Coronary artery (tissue), 2 donors: ENCODE measurements around the gene CLSTN3.
"Not testable (repeated sequence)": the region's sequence is repeated elsewhere in the genome, so short reads cannot be mapped to it uniquely, and the experiment has no call there.

Source experiments
- DNase-seq: peaks from one replicate; pipeline ENCODE4 v3.0.0-alpha.2; 2017; ENCODE audit warnings: low spot score
- H3K27ac ChIP-seq, 2 donors: fragments of 200-600 bp; sonication (generic); one replicate each; pipeline ENCODE4 v1.5.1; 2016 to 2019
- H3K4me3 ChIP-seq: fragments of 200-600 bp; sonication (generic); 2 replicates; pipeline ENCODE4 v1.5.1; 2016; ENCODE audit warnings: mild to moderate bottlenecking, moderate library complexity
- TF ChIP-seq, protein P1 (sequence below): fragments of 200-600 bp; sonication (generic); IDR thresholded peaks from one replicate; pipeline ENCODE4 v1.5.1; 2019; ENCODE audit warnings: antibody characterized with exemption

Gene CLSTN3

DNA sequence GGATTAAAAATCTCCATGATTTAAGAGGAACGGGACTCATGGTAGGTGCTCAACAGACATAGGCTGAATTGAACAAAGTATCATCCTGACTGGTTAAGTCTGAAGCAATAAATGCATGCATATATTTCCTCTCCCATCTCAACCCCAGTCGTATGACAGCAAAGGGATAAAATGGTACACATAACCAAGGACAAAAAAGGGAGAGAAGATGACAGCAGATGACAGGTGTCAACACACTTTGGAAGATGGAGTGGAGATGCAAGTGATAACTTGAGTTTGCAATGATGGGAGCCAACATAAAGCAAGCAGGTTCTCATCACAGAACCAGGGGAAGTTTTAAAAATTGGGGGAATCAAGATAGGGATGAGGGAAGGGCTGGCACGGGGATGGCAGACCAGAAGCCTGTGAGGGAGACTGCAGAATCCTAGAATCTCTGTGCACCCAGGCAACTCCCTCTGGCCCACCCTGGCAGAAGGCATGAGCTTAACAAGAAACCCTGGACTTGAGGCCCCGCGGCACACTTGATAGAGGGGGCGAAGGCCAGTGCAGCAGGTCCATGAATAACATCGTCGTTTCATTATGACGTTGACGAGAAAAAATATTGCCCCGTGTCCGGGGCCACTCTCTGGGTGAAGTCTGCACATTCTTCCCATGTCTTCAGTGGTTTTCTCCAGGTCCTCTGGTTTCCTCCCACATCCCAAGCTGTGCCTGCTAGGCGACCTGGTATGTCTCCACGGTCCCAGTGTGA is 26.2 kb upstream of the CLSTN3 start:
- Histone ChIP-seq H3K4me3 (no peak overlapping the region), H3K27ac (no peak overlapping the region)
- DNase-seq: no peak
- TF ChIP-seq, protein P1, sequence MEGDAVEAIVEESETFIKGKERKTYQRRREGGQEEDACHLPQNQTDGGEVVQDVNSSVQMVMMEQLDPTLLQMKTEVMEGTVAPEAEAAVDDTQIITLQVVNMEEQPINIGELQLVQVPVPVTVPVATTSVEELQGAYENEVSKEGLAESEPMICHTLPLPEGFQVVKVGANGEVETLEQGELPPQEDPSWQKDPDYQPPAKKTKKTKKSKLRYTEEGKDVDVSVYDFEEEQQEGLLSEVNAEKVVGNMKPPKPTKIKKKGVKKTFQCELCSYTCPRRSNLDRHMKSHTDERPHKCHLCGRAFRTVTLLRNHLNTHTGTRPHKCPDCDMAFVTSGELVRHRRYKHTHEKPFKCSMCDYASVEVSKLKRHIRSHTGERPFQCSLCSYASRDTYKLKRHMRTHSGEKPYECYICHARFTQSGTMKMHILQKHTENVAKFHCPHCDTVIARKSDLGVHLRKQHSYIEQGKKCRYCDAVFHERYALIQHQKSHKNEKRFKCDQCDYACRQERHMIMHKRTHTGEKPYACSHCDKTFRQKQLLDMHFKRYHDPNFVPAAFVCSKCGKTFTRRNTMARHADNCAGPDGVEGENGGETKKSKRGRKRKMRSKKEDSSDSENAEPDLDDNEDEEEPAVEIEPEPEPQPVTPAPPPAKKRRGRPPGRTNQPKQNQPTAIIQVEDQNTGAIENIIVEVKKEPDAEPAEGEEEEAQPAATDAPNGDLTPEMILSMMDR: no peak

- DNase-seq: no peak
- H3K4me3 ChIP-seq: no peak overlapping the region
- H3K27ac ChIP-seq: no peak overlapping the region
- TF ChIP-seq, protein P1: no peak
These were observed 24.1 kb upstream of the CLSTN3 start for GRCh38 chr12:7106082-7106481.

DNA sequence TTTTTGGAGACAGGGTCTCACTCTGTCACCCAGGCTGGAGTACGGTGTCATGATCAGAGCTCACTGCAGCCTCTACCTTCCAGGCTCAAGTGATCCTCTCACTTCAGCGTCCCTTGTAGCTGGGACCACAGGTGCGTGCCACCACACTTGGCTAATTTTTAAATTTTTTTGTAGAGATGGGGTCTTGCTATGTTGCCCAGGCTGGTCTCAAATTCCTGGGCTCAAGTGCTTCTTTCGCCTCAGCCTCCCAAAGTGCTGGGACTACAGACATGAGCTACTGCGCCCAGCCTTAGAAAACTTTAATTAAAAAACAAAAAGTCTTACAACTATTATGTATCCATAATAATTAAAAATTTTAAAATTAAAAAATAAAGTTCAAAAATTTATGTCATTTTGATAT is 23.0 kb upstream of the CLSTN3 start:
- peak overlapping the region; percentile 32 for H3K4me3 ChIP-seq
- peak overlapping the region; percentile 33 to 90 for H3K27ac ChIP-seq
- DNase-seq: not testable (repeated sequence)

DNA sequence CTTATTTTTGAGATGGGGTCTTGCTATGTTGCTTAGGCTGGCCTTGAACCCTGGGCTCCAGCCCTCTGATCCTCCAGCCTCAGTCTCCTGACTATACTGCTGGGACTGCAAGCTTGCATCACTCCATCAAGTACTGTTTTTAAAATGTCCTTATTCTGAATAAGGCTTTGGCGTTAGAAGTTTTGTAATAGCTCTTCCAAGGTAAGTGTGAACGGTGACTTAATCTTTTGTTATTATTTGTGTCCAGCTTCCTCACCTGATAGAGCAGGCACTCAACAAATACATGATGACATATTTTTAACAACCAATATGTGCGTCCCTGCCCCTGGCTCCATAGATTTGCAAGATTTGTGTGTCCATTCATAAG is 22.6 kb upstream of the CLSTN3 start:
- Histone ChIP-seq H3K27ac (peak overlapping the region; percentile 90 to 95), H3K4me3 (peak overlapping the region; percentile 87)
- DNase-seq: no peak
- TF ChIP-seq, protein P1: no peak

- Histone ChIP-seq H3K27ac (peak overlapping the region; percentile 90 to 95), H3K4me3 (peak overlapping the region; percentile 87)
- DNase-seq: peak; percentile 85
- TF ChIP-seq, protein P1: no peak
These were observed 22.0 kb upstream of the CLSTN3 start for GRCh38 chr12:7108003-7108795.

- DNase-seq: peak; percentile 95
- TF ChIP-seq, protein P1: peak; percentile 96
- peak within 1 kb of the TSS; percentile 87 for H3K4me3 ChIP-seq
- H3K27ac ChIP-seq: peak within 1 kb of the TSS; percentile 90 to 95
These were observed 21.2 kb upstream of the CLSTN3 start, which contains the start of gene C1RL for GRCh38 chr12:7108796-7109571. TSS of gene C1RL (minus strand) at chr12:7109214. CDS start at chr12:7109180, 34 bp downstream.

DNA sequence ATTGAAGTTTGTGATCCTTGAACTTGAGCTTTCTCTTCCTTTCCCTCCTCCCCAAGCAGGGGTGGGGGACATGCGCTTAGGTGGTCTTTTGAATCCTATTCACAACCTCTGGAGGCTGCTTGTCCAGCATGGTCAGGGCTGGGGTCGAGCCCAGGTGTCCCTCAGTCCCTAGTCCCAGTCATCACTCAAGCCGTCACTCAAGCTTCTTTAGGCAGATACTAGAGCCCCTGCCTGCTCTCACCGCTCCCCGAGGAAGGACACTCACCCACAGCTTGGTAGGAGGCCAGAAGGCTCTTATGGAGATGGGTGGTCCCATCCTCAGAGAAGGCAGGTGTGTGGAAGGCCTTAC is 20.6 kb upstream of the CLSTN3 start:
- no peak for DNase-seq
- Histone ChIP-seq H3K4me3 (peak overlapping the region; percentile 87), H3K27ac (peak overlapping the region; percentile 90 to 95)
- TF ChIP-seq, protein P1: no peak
